CD14-positive monocyte (primary cell): ENCODE results near the gene MPRIP. TPM values are rescaled to one million over a fixed set of nuclear protein-coding genes. Genes with fewer than 3 reads are reported as not detected.
A peak's percentile ranks its signal among the peaks of the same experiment; 100 is the strongest.

Experiments
- DNase-seq, 3 donors: peaks; one replicate each; pipeline ENCODE4 v3.0.0-alpha.2; 2011 to 2022
- H2AFZ ChIP-seq: 2 replicates; pipeline ENCODE4 v1.6.0; 2012; ENCODE audit warnings: mild to moderate bottlenecking, low read depth, low read length, inconsistent platforms; ENCODE audit not compliant: insufficient read depth, poor library complexity, severe bottlenecking
- H3K27ac ChIP-seq, 2 donors: 1 replicate in 1 of 2; 2 replicates in 1 of 2; pipeline ENCODE4 v1.5.1; 2012 to 2013; ENCODE audit warnings: low read length in 2 of 2, control low read depth in 1 of 2, inconsistent platforms in 1 of 2, low read depth in 1 of 2, mild to moderate bottlenecking in 1 of 2
- H3K27me3 ChIP-seq, 2 donors: one replicate each; pipeline versions ENCODE4 v1.6.0 to v1.6.1; 2011 to 2013; ENCODE audit warnings: low read length in 2 of 2; ENCODE audit not compliant: control insufficient read depth in 2 of 2, insufficient read depth in 2 of 2
- H3K36me3 ChIP-seq, 2 donors: replicated peaks in 1 of 2; 1 replicate in 1 of 2; 2 replicates in 1 of 2; pipeline versions ENCODE4 v1.5.1 to v1.6.1; 2012 to 2013; ENCODE audit warnings: low read length in 2 of 2, control low read depth in 1 of 2, inconsistent platforms in 1 of 2, mild to moderate bottlenecking in 1 of 2; ENCODE audit not compliant: insufficient read depth in 2 of 2, control insufficient read depth in 1 of 2
- H3K4me1 ChIP-seq, 2 donors: 1 replicate in 1 of 2; 2 replicates in 1 of 2; pipeline versions ENCODE4 v1.5.1 to v1.6.1; 2012 to 2013; ENCODE audit warnings: low read length in 2 of 2, control low read depth in 1 of 2, inconsistent platforms in 1 of 2, mild to moderate bottlenecking in 1 of 2, moderate library complexity in 1 of 2; ENCODE audit not compliant: insufficient read depth in 2 of 2, control insufficient read depth in 1 of 2
- H3K4me2 ChIP-seq: replicated peaks from 2 replicates; pipeline ENCODE3; 2012; ENCODE audit warnings: low read length, moderate library complexity, mild to moderate bottlenecking; ENCODE audit not compliant: poor library complexity, severe bottlenecking; ENCODE audit errors: extremely low read depth
- H3K4me3 ChIP-seq, 3 experiments: fragments of 200-600 bp in 1 of 3; sonication (generic) in 1 of 3; replicated peaks in 1 of 3; 1 replicate in 2 of 3; 2 replicates in 1 of 3; pipeline ENCODE4 v1.5.1; 2011 to 2013; ENCODE audit warnings: low read length in 3 of 3, mild to moderate bottlenecking in 3 of 3, control low read depth in 2 of 3, low read depth in 2 of 3, inconsistent platforms in 1 of 3, moderate library complexity in 1 of 3
- H3K79me2 ChIP-seq: 2 replicates; pipeline ENCODE4 v1.6.0; 2012; ENCODE audit warnings: mild to moderate bottlenecking, control low read depth, inconsistent platforms, low read length, moderate library complexity; ENCODE audit not compliant: insufficient read depth
- H3K9ac ChIP-seq: 2 replicates; pipeline ENCODE4 v1.6.0; 2017; ENCODE audit warnings: low read length, mild to moderate bottlenecking; ENCODE audit not compliant: insufficient read depth, poor library complexity, severe bottlenecking
- H3K9me3 ChIP-seq, 2 donors: replicated peaks in 1 of 2; 1 replicate in 1 of 2; 2 replicates in 1 of 2; pipeline versions ENCODE4 v1.5.1 to v1.6.1; 2012 to 2013; ENCODE audit warnings: low read length in 2 of 2, control low read depth in 1 of 2; ENCODE audit not compliant: control insufficient read depth in 1 of 2, insufficient read depth in 1 of 2
- H4K20me1 ChIP-seq: 2 replicates; pipeline ENCODE4 v1.6.0; 2012; ENCODE audit warnings: mild to moderate bottlenecking, low read length, control low read depth, moderate library complexity; ENCODE audit not compliant: insufficient read depth
- H3K27ac Mint-ChIP-seq, 7 donors: one replicate each; pipeline ENCODE4 v1.8.0; 2020; ENCODE audit warnings: mild to moderate bottlenecking in 7 of 7, mixed read lengths in 7 of 7, moderate library complexity in 6 of 7, inconsistent platforms in 2 of 7
- H3K27me3 Mint-ChIP-seq, 3 donors: one replicate each; pipeline ENCODE4 v1.8.0; 2021 to 2022; ENCODE audit warnings: low read depth in 3 of 3, mild to moderate bottlenecking in 3 of 3, mixed read lengths in 3 of 3, moderate library complexity in 3 of 3, inconsistent platforms in 1 of 3
- H3K36me3 Mint-ChIP-seq, 2 donors: one replicate each; pipeline ENCODE4 v1.8.0; 2020; ENCODE audit warnings: mixed read lengths in 2 of 2, inconsistent platforms in 1 of 2, mild to moderate bottlenecking in 1 of 2
- H3K4me1 Mint-ChIP-seq: one replicate; pipeline ENCODE4 v1.8.0; 2020; ENCODE audit warnings: mild to moderate bottlenecking, mixed read lengths
- H3K4me3 Mint-ChIP-seq, 2 donors: one replicate each; pipeline ENCODE4 v1.8.0; 2020; ENCODE audit warnings: mild to moderate bottlenecking in 2 of 2, mixed read lengths in 2 of 2, moderate library complexity in 1 of 2
- H3K9me3 Mint-ChIP-seq, 7 donors: one replicate each; pipeline ENCODE4 v1.8.0; 2020 to 2022; ENCODE audit warnings: mixed read lengths in 7 of 7, mild to moderate bottlenecking in 6 of 7, moderate library complexity in 6 of 7, inconsistent platforms in 2 of 7
- CTCF ChIP-seq: fragments of 200-600 bp; IDR thresholded peaks from one replicate; pipeline ENCODE4 v1.8.0; 2022; ENCODE audit warnings: antibody characterized with exemption, mild to moderate bottlenecking
- WGBS: methylation state at CpG from one replicate; pipeline ENCODE4 v1.1.5; 2013; ENCODE audit warnings: missing lambda C conversion rate; ENCODE audit not compliant: insufficient coverage; 5-methylcytosine and 5-hydroxymethylcytosine counted together
- intact Hi-C, 2 donors: fragments of 100-400 bp; cut with micrococcal nuclease; formaldehyde crosslinking; loops; one replicate each; pipeline versions ENCODE4 v1.15.0 to v1.15.1; 2023
- polyA plus RNA-seq, 3 donors: library from polyadenylated mRNA; depleted of rRNA in 1 of 3; unstranded in 2 of 3; stranded (reverse) in 1 of 3; fragments of 300-500 nt in 2 of 3; fragments of >200 nt in 1 of 3; fragmentation: Illumina TruSeq in 2 of 3; gene quantifications; 1 replicate in 2 of 3; 2 replicates in 1 of 3; pipeline ENCODE4 v1.2.3, GENCODE V29; 2012 to 2021

The MPRIP gene
- polyA plus RNA-seq, 3 donors: 2.0 to 48.7 (median 2.5) TPM

GRCh38 chr17:17206124-17206912 is 164.1 kb downstream of the MPRIP start, which contains the start of gene PLD6:
TSS of gene PLD6 (minus strand) at chr17:17206333. CDS start at chr17:17206286, 47 bp downstream.
- H3K9ac ChIP-seq: peak within 1 kb of the TSS; percentile 51
- no peak within 1 kb of the TSS for H3K27ac ChIP-seq
- peaks cover 0 to 5% of the 10 kb centered on the region in 2 donors for H3K27me3 ChIP-seq
- peak within 1 kb of the TSS; percentile 63 for H3K4me2 ChIP-seq
- peak; percentile 72 to 85 (median 78) for DNase-seq
- H3K9me3 ChIP-seq: no peaks in the 10 kb centered on the region
- Mint-ChIP-seq H3K4me3 (peak within 1 kb of the TSS; percentile 80 to 91), H3K4me1 (peaks cover 23% of the 10 kb centered on the region), H3K27me3 (peaks cover 13 to 19% (median 15%) of the 10 kb centered on the region in 3 donors), H3K36me3 (peaks cover 19 to 31% of the 10 kb centered on the region in 2 donors), H3K9me3 (peaks cover 0 to 7% (median 0%) of the 10 kb centered on the region in 7 donors), H3K27ac (peak within 1 kb of the TSS; percentile 12 to 78 (median 50))
- intact Hi-C loops: no loop called here
- H4K20me1 ChIP-seq: peaks cover 3% of the 10 kb centered on the region
- 20% methylated on average over 78 of the region's 78 CpGs for WGBS
- TF ChIP-seq CTCF: no peak
- H3K79me2 ChIP-seq: no peaks in the 10 kb centered on the region
- peak within 1 kb of the TSS; percentile 31 to 65 (median 33) for H3K4me3 ChIP-seq
- H3K36me3 ChIP-seq: peaks cover 2 to 9% of the 10 kb centered on the region in 2 donors
- H3K4me1 ChIP-seq: peaks cover 16 to 26% of the 10 kb centered on the region in 2 donors
- peak within 1 kb of the TSS; percentile 75 for H2AFZ ChIP-seq

- H3K9me3 ChIP-seq: no peaks in the 10 kb centered on the region
- no peak overlapping the region for H3K4me3 ChIP-seq
- no peak for DNase-seq
- peaks cover 0 to 5% of the 10 kb centered on the region in 2 donors for H3K27me3 ChIP-seq
- H3K9ac ChIP-seq: no peak overlapping the region
- no peaks in the 10 kb centered on the region for H3K79me2 ChIP-seq
- 89% methylated on average over 16 of the region's 16 CpGs for WGBS
- TF ChIP-seq CTCF: no peak
- peak overlapping the region; percentile 43 to 69 for H3K4me3 Mint-ChIP-seq
- intact Hi-C loops: no loop called here
- H3K9me3 Mint-ChIP-seq: peaks cover 0 to 7% (median 0%) of the 10 kb centered on the region in 7 donors
- peaks cover 7 to 15% of the 10 kb centered on the region in 2 donors for H3K36me3 ChIP-seq
- peaks cover 5% of the 10 kb centered on the region for H4K20me1 ChIP-seq
- H3K27ac ChIP-seq: no peak overlapping the region
- H3K4me1 Mint-ChIP-seq: peaks cover 23% of the 10 kb centered on the region
- H3K4me2 ChIP-seq: peak overlapping the region; percentile 63
- H3K36me3 Mint-ChIP-seq: peaks cover 20 to 35% of the 10 kb centered on the region in 2 donors
- peaks cover 13 to 19% (median 15%) of the 10 kb centered on the region in 3 donors for H3K27me3 Mint-ChIP-seq
- peaks cover 16 to 26% of the 10 kb centered on the region in 2 donors for H3K4me1 ChIP-seq
- no peak overlapping the region for H2AFZ ChIP-seq
- peak overlapping the region in 2 of 7 donors; percentile 31 to 53 for H3K27ac Mint-ChIP-seq
Observed at GRCh38 chr17:17206913-17207335, 164.7 kb downstream of the MPRIP start.
